Trophoblast cell (in vitro differentiated cells and primary cell): ENCODE results near the gene PELI3.

ENCODE experiments used
- DNase-seq, 2 donors: peaks; one replicate each; pipeline ENCODE4 v3.0.0-alpha.2; 2016
- H2AFZ ChIP-seq: 2 replicates; pipeline ENCODE4 v1.6.1; 2013; ENCODE audit warnings: low read length, moderate library complexity, mild to moderate bottlenecking; ENCODE audit not compliant: insufficient read depth, poor library complexity
- H2AK5ac ChIP-seq: 2 replicates; pipeline ENCODE4 v1.6.1; 2013; ENCODE audit warnings: mild to moderate bottlenecking, low read length
- H2BK120ac ChIP-seq: 2 replicates; pipeline ENCODE4 v1.6.1; 2013; ENCODE audit warnings: low read length, mild to moderate bottlenecking, moderate library complexity; ENCODE audit not compliant: insufficient read depth, poor library complexity
- H2BK12ac ChIP-seq: 2 replicates; pipeline ENCODE4 v1.6.1; 2013; ENCODE audit warnings: mild to moderate bottlenecking, low read length, moderate library complexity
- H2BK5ac ChIP-seq: 2 replicates; pipeline ENCODE4 v1.6.1; 2013; ENCODE audit warnings: low read length, low read depth, moderate library complexity, mild to moderate bottlenecking; ENCODE audit not compliant: poor library complexity
- H3K14ac ChIP-seq: 2 replicates; pipeline ENCODE4 v1.6.1; 2013; ENCODE audit warnings: mild to moderate bottlenecking, low read length
- H3K18ac ChIP-seq: 2 replicates; pipeline ENCODE4 v1.6.1; 2013; ENCODE audit warnings: mild to moderate bottlenecking, low read length
- H3K23ac ChIP-seq: 2 replicates; pipeline ENCODE4 v1.6.1; 2013; ENCODE audit warnings: low read length
- H3K27ac ChIP-seq: 2 replicates; pipeline ENCODE4 v1.5.1; 2013; ENCODE audit warnings: low read depth, mild to moderate bottlenecking, inconsistent platforms, low read length, moderate library complexity
- H3K27me3 ChIP-seq: 2 replicates; pipeline ENCODE4 v1.6.1; 2013; ENCODE audit warnings: inconsistent platforms, mild to moderate bottlenecking, low read length, moderate library complexity; ENCODE audit not compliant: insufficient read depth
- H3K36me3 ChIP-seq, 2 experiments: 1 replicate in 1 of 2; 2 replicates in 1 of 2; pipeline ENCODE4 v1.6.1; 2013; ENCODE audit warnings: low read length in 2 of 2, mild to moderate bottlenecking in 2 of 2, moderate library complexity in 1 of 2; ENCODE audit not compliant: insufficient read depth in 2 of 2, control insufficient read depth in 1 of 2
- H3K4ac ChIP-seq: 2 replicates; pipeline ENCODE4 v1.6.1; 2013; ENCODE audit warnings: low read depth, mild to moderate bottlenecking, low read length, moderate library complexity
- H3K4me1 ChIP-seq, 2 experiments: 1 replicate in 1 of 2; 2 replicates in 1 of 2; pipeline ENCODE4 v1.6.1; 2013; ENCODE audit warnings: low read length in 2 of 2, mild to moderate bottlenecking in 2 of 2, moderate library complexity in 1 of 2; ENCODE audit not compliant: insufficient read depth in 2 of 2, control insufficient read depth in 1 of 2
- H3K4me2 ChIP-seq: 2 replicates; pipeline ENCODE4 v1.6.1; 2013; ENCODE audit warnings: inconsistent platforms, mild to moderate bottlenecking, low read length, moderate library complexity
- H3K4me3 ChIP-seq: 2 replicates; pipeline ENCODE4 v1.5.1; 2013; ENCODE audit warnings: mild to moderate bottlenecking, low read depth, low read length, inconsistent platforms
- H3K79me1 ChIP-seq: one replicate; pipeline ENCODE4 v1.6.1; 2013; ENCODE audit warnings: low read length
- H3K79me2 ChIP-seq: 2 replicates; pipeline ENCODE4 v1.6.1; 2013; ENCODE audit warnings: low read length, mild to moderate bottlenecking; ENCODE audit not compliant: control insufficient read depth, insufficient read depth, poor library complexity
- H3K9ac ChIP-seq: 2 replicates; pipeline ENCODE4 v1.6.1; 2013; ENCODE audit warnings: mild to moderate bottlenecking, low read length
- H3K9me3 ChIP-seq: 2 replicates; pipeline ENCODE4 v1.6.1; 2013; ENCODE audit warnings: low read depth, mild to moderate bottlenecking, control low read depth, inconsistent platforms, low read length; ENCODE audit not compliant: insufficient read depth
- H4K12ac ChIP-seq: 2 replicates; pipeline ENCODE4 v1.6.1; 2013; ENCODE audit warnings: low read depth, mild to moderate bottlenecking, low read length, moderate library complexity
- H4K8ac ChIP-seq: 2 replicates; pipeline ENCODE4 v1.6.1; 2013; ENCODE audit warnings: low read depth, mild to moderate bottlenecking, low read length, moderate library complexity
- H4K91ac ChIP-seq: one replicate; pipeline ENCODE4 v1.6.1; 2013; ENCODE audit warnings: low read depth, mild to moderate bottlenecking, low read length, moderate library complexity
- WGBS: extraction: QIAGEN DNeasy Blood & Tissue Kit; methylation state at CpG from one replicate; pipeline ENCODE4 v1.1.7; 2013; ENCODE audit warnings: missing lambda C conversion rate; ENCODE audit not compliant: insufficient read length, insufficient coverage; ENCODE audit errors: extremely low coverage; 5-methylcytosine and 5-hydroxymethylcytosine counted together

PELI3 gene

GRCh38 chr11:66471142-66471541, 4.4 kb downstream of the PELI3 start:
- Histone ChIP-seq H4K91ac (no peak overlapping the region), H4K12ac (no peak overlapping the region), H3K23ac (no peak overlapping the region), H3K9ac (no peak overlapping the region), H3K79me1 (peaks cover 9% of the 10 kb centered on the region), H3K36me3 (peaks cover 12 to 22% of the 10 kb centered on the region in 2 experiments), H3K27ac (no peak overlapping the region), H2AK5ac (no peak overlapping the region), H3K79me2 (peaks cover 4% of the 10 kb centered on the region), H2BK5ac (no peak overlapping the region), H3K9me3 (no peaks in the 10 kb centered on the region), H3K4me1 (peaks cover 9 to 10% of the 10 kb centered on the region in 2 experiments), H3K18ac (no peak overlapping the region), H3K4me3 (no peak overlapping the region), H2BK120ac (no peak overlapping the region), H2AFZ (no peak overlapping the region), H2BK12ac (no peak overlapping the region), H3K4ac (no peak overlapping the region), H3K14ac (no peak overlapping the region), H4K8ac (no peak overlapping the region), H3K27me3 (no peaks in the 10 kb centered on the region), H3K4me2 (no peak overlapping the region)
- no CpG with 5 or more reads among the region's 16 CpGs for WGBS
- DNase-seq: no peak

GRCh38 chr11:66472054-66472453, 5.3 kb downstream of the PELI3 start:
- H4K12ac ChIP-seq: no peak overlapping the region
- no peaks in the 10 kb centered on the region for H3K27me3 ChIP-seq
- H3K36me3 ChIP-seq: peaks cover 12 to 22% of the 10 kb centered on the region in 2 experiments
- H2BK120ac ChIP-seq: no peak overlapping the region
- H3K79me2 ChIP-seq: peaks cover 4% of the 10 kb centered on the region
- H4K91ac ChIP-seq: no peak overlapping the region
- no peak overlapping the region for H2AK5ac ChIP-seq
- H4K8ac ChIP-seq: no peak overlapping the region
- H3K4me3 ChIP-seq: no peak overlapping the region
- H2BK5ac ChIP-seq: no peak overlapping the region
- H3K79me1 ChIP-seq: peaks cover 4% of the 10 kb centered on the region
- H2BK12ac ChIP-seq: no peak overlapping the region
- no peak overlapping the region for H3K18ac ChIP-seq
- no peak overlapping the region for H3K27ac ChIP-seq
- WGBS: no CpG with 5 or more reads among the region's 9 CpGs
- H3K4ac ChIP-seq: no peak overlapping the region
- peaks cover 9 to 10% of the 10 kb centered on the region in 2 experiments for H3K4me1 ChIP-seq
- no peak overlapping the region for H3K4me2 ChIP-seq
- no peak overlapping the region for H2AFZ ChIP-seq
- H3K9me3 ChIP-seq: no peaks in the 10 kb centered on the region
- no peak overlapping the region for H3K9ac ChIP-seq
- H3K14ac ChIP-seq: no peak overlapping the region
- H3K23ac ChIP-seq: no peak overlapping the region
- no peak for DNase-seq

GRCh38 chr11:66473167-66473566, 6.5 kb downstream of the PELI3 start:
- Histone ChIP-seq H4K8ac (no peak overlapping the region), H3K27me3 (no peaks in the 10 kb centered on the region), H3K4me2 (no peak overlapping the region), H3K4me1 (peaks cover 0 to under 1% of the 10 kb centered on the region in 2 experiments), H3K9me3 (no peaks in the 10 kb centered on the region), H2BK12ac (no peak overlapping the region), H2AFZ (no peak overlapping the region), H3K14ac (no peak overlapping the region), H4K91ac (no peak overlapping the region), H3K4ac (no peak overlapping the region), H3K36me3 (peaks cover 12 to 22% of the 10 kb centered on the region in 2 experiments), H2BK5ac (no peak overlapping the region), H3K18ac (no peak overlapping the region), H3K79me2 (no peaks in the 10 kb centered on the region), H4K12ac (no peak overlapping the region), H3K23ac (no peak overlapping the region), H3K9ac (no peak overlapping the region), H3K4me3 (no peak overlapping the region), H3K79me1 (no peaks in the 10 kb centered on the region), H2BK120ac (no peak overlapping the region), H3K27ac (no peak overlapping the region), H2AK5ac (no peak overlapping the region)
- no CpG with 5 or more reads among the region's 11 CpGs for WGBS
- no peak for DNase-seq

- no peak overlapping the region for H3K9ac ChIP-seq
- H3K4me2 ChIP-seq: no peak overlapping the region
- peaks cover 0 to 2% of the 10 kb centered on the region in 2 experiments for H3K4me1 ChIP-seq
- no peak overlapping the region for H2AFZ ChIP-seq
- H2AK5ac ChIP-seq: no peak overlapping the region
- H3K9me3 ChIP-seq: no peaks in the 10 kb centered on the region
- DNase-seq: no peak
- H3K36me3 ChIP-seq: peaks cover 12 to 20% of the 10 kb centered on the region in 2 experiments
- no peaks in the 10 kb centered on the region for H3K27me3 ChIP-seq
- H3K23ac ChIP-seq: no peak overlapping the region
- H3K4me3 ChIP-seq: no peak overlapping the region
- no peak overlapping the region for H4K12ac ChIP-seq
- H3K79me2 ChIP-seq: no peaks in the 10 kb centered on the region
- WGBS: no CpG with 5 or more reads among the region's 20 CpGs
- H2BK12ac ChIP-seq: no peak overlapping the region
- no peak overlapping the region for H3K27ac ChIP-seq
- H4K91ac ChIP-seq: no peak overlapping the region
- H2BK120ac ChIP-seq: no peak overlapping the region
- H2BK5ac ChIP-seq: no peak overlapping the region
- H3K79me1 ChIP-seq: no peaks in the 10 kb centered on the region
- no peak overlapping the region for H3K18ac ChIP-seq
- no peak overlapping the region for H3K4ac ChIP-seq
- H4K8ac ChIP-seq: no peak overlapping the region
- no peak overlapping the region for H3K14ac ChIP-seq
These were observed 7.2 kb downstream of the PELI3 start for GRCh38 chr11:66473608-66474515.
